SKM-1 treated with dmso at 0.1 percent for 144 hours (cell line): Measurements from ENCODE around the gene GPR142.

Experiments
- DNase-seq: peaks from one replicate; lab custom pipeline; 2025; ENCODE audit not compliant: unreplicated experiment; lab: John Stamatoyannopoulos, UW

The GPR142 gene

GRCh38 chr17:74344658-74345057, 22.6 kb upstream of the GPR142 start:
- DNase-seq, result no peak

GRCh38 chr17:74345433-74346241, 21.7 kb upstream of the GPR142 start:
- no peak for DNase-seq

GRCh38 chr17:74347646-74348045, 19.7 kb upstream of the GPR142 start:
- no peak for DNase-seq

DNA sequence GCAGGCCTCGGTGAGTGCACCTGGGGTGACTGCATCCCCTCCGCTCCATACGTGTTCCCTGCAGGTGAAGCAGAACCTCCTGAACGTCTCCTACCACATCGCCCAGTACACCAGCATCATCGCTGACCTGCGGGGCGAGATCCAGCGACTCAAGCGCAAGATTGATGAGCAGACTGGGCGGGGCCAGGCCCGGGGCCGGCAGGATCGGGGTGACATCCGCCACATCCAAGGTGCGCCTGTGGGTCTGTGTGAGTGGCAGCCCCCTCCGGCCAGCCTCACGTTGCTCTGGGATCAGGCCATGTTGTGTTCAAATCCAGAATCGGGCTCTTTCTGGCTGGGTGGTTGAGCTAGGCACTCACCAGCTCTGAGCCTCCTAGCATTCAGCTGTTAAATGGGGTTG, 18.2 kb upstream of the GPR142 start:
- no peak for DNase-seq

DNA sequence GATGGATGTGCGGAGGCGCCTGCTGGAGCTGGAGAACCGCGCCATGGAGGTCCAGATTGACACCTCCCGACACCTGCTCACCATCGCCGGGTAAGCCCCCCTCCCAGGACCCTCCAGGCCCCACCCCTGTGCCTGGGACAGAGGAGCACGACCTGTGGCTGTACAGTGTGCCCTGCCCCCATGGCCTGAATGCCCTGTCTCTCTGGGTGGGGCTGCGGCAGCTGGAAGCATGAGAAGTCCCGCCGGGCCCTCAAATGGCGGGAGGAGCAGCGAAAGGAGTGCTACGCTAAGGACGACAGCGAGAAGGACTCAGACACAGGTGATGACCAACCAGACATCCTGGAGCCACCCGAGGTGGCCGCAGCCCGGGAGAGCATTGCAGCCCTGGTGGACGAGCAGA, 16.8 kb upstream of the GPR142 start:
- DNase-seq, result no peak

DNA sequence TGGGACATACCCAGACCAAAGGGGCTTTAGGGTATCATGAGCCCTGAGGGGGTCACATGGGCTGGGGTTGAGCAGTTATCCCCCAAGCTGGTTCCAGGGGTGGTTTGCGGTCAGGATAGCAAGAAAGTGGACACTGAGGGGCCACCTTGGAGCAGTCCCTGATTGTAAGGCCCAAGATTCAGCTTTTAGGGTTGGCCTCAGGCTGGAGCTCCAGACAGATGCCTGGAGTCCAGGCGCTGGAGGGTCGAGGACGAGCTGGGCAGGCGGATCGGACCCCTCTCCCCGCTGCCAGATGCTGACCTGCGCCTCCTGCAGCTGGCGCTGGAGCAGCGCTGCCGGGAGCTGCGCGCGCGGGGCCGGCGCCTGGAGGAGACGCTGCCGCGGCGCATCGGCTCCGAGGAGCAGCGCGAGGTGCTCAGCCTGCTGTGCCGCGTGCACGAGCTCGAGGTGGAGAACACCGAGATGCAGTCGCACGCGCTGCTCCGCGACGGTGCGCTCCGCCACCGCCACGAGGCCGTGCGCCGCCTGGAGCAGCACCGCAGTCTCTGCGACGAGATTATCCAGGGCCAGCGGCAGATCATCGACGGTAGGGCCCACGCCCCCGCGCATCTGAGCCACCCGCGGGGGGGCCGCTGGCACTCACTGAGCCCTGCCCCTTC, 15.6 kb upstream of the GPR142 start:
- no peak for DNase-seq

DNA sequence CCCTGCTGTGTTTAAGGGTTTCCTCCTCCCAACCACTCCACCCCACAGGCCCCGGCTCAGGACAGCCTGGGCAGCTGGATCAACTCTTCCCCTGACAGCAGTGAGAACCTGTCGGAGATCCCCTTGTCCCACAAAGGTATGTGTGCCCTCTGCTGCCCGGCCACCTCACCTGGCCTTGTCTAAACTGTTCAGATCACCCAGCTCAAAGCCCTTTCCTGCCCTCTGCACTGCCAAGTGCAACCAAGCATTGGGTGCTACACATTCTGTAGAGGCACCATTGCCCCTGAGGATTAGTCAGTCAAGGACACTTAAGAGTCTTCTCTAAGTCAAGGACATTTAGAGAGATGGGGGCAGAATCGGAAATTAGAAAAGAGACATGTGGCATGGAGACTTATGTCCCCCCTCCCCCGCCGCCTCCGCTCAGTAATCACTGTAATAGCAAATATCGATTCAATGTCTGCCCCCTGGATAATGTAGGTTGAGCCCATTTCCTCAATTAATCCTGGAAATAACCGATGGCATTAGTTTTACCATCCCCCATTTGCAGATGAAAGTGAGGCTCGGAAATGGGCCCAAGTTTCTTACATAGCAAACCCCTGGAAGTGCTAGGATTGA, 13.8 kb upstream of the GPR142 start:
- no peak for DNase-seq

DNA sequence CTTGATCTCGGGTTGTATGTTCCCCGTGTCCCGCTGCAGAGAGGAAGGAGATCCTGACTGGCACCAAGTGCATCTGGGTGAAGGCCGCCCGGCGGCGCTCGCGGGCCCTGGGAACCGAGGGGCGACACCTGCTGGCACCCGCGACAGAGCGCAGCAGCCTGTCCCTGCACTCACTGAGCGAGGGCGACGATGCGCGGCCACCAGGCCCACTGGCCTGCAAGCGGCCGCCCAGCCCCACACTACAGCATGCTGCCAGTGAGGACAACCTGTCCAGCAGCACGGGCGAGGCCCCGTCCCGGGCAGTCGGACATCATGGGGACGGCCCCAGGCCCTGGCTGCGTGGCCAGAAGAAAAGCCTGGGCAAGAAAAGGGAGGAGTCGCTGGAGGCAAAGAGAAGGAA, 13.2 kb upstream of the GPR142 start:
- peak; percentile 66 for DNase-seq

- no peak for DNase-seq
Observed at GRCh38 chr17:74354561-74354960, 12.7 kb upstream of the GPR142 start.

DNA sequence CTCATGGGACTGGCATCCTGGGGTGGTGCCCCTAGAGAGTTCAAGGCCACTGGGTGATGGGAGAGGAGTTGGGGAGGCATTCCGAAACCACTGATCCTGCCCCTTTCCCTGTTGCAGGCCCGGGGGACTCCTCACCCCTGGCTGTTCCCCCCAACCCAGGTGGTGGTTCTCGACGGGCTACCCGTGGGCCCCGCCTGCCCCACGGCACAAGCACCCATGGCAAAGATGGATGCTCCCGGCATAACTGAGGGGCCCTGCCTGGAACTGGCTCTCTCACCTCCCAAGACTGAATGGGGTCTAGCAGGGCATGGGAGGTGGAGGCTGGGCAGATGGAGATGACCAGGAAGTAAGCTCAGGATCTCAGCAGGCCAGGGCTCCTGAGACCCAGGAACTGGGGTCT, 12.2 kb upstream of the GPR142 start:
- DNase-seq, result no peak

DNA sequence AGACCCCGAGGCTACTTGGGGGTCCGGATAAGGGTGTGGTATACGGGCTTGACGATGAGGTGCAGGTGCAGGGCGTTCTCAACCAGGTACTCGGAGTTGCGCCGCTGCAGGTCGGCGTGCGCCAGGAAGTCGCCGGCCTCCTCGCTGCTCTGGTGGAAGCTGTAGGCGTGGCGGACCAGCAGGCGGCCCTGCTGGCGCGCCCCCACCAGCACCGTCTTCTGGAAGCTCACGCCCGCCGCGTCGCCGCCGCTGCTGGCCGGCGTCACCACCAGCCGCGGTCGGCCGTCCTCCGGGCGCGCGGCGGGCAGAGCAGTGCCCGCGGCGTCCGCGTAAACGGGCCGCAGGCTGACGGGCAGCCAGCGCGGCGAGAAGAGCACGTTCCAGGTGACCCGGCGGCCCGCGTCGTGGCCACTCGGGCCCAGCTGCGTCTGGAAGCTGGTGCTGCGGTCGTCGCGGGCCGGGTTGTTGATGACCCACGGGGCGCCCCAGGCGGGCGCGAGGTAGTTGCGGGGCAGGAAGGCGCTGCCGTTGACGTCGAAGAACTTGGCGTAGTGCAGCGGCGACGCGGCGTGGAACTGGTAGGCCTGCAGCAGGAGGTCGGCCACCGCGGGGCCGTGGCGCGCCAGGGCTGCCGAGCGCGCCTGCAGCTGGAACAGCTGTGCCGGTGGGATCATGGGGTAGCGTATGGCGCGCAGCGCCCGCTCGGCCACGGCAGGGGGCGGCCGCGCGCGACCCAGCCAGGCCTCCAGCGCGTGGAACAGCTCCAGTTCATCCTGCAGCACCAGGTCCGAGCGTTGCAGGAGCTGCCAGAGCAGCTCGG, 10.4 kb upstream of the GPR142 start:
- DNase-seq, result no peak

DNA sequence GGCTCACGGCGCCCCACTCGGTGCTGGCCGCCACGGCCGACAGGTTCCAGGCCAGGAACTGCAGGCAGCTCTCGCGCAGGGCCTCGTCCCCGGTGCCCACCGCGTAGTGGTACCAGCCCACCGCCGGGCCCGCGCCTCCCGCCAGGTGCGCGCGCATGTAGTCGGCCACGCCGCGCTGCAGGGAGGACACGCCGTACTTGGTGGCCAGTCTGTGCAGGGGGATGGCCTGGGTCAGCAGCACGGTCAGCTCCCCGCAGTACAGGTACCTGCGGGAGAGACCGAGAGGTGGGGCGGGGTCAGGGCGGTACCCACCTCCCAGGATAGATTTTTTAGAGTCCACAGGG, 9.9 kb upstream of the GPR142 start:
- DNase-seq, result no peak

DNA sequence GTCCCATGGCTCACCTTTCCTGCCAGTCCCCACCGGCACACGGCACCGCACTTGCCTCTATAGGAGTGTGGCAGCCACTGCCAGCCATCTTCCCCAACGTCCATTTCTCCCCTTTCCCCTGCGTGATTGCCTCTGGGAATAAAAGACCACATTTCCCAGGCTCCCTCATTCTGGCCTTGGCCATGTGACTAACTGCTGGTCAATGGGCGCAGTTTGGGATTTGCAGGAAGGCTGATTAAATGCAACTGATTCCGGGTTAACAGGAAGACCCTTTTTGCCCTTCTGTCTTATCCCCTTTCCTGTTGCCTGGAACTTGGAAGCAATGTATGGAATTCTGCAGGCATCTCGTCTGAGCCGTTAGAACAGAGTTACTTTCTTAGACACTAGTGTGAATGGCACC, 8.6 kb upstream of the GPR142 start:
- no peak for DNase-seq

DNA sequence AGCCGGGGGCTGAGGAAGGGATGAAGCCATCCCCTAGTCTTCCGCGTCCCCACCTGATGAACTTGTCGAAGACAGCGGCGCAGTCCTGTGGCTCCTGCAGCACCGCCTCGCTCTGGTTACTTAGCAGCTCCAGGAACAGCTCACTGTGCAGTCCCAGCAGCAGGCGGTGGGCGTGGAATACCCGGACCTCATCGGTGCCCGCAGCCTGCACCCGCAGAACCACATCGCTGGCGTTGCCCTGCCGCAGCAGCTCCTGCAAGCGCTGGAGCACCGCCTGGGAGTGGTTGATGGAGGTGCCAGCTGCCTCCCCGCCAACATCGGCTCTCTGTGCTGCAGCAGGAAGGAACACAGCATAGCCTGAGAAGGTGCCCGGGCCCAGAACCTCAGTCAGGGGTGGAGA, 7.4 kb upstream of the GPR142 start:
- DNase-seq, result no peak

- no peak for DNase-seq
Observed at GRCh38 chr17:74360899-74361229, 6.4 kb upstream of the GPR142 start.

- DNase-seq, result no peak
Observed at GRCh38 chr17:74361230-74362068, 5.9 kb upstream of the GPR142 start, which contains the start of gene BTBD17. BTBD17 (minus strand) TSS chr17:74361868; CDS start chr17:74361819, 49 bp downstream.

- DNase-seq, result no peak
Observed at GRCh38 chr17:74362069-74362405, 5.3 kb upstream of the GPR142 start.

GRCh38 chr17:74362810-74363498, 4.4 kb upstream of the GPR142 start:
- DNase-seq, result no peak

- DNase-seq, result peak; percentile 53
Observed at GRCh38 chr17:74368341-74369081, 1.2 kb downstream of the GPR142 start.

GRCh38 chr17:74369221-74369620, 1.9 kb downstream of the GPR142 start:
- peak; percentile 43 for DNase-seq
